WTC11 (cell line): ENCODE data around the gene DIDO1. TPM values are rescaled to one million over a fixed set of nuclear protein-coding genes. Genes with fewer than 3 reads are reported as not detected.
"Not testable (repeated sequence)": the region's sequence is repeated elsewhere in the genome, so short reads cannot be mapped to it uniquely, and the experiment has no call there.

Source experiments
- ATAC-seq: fragments of 200-7000 bp; cut with Tn5 transposase; 2 replicates; pipeline ENCODE4 v1.10.0; 2021; ENCODE audit warnings: mild to moderate bottlenecking, moderate library complexity
- CTCF ChIA-PET: fragments of 300-600 bp; sonication (Branson Sonifier 250); formaldehyde crosslinking; loops from one replicate; lab custom pipeline; 2021; ENCODE audit warnings: antibody characterized with exemption; lab: Charles Lee
- POLR2A ChIA-PET: fragments of 350-600 bp; sonication (Branson Sonifier 250); formaldehyde crosslinking; loops from one replicate; lab custom pipeline; 2021; ENCODE audit warnings: antibody characterized with exemption; lab: Charles Lee
- DNase-seq: peaks from one replicate; pipeline ENCODE4 v3.0.0; 2021; ENCODE audit warnings: low spot score
- H3K27ac Mint-ChIP-seq: 2 replicates; pipeline ENCODE4 v1.8.0; 2021; ENCODE audit warnings: mixed read lengths
- H3K27me3 Mint-ChIP-seq: 2 replicates; pipeline ENCODE4 v1.8.0; 2021; ENCODE audit warnings: low read depth, mild to moderate bottlenecking, moderate library complexity, mixed read lengths
- H3K36me3 Mint-ChIP-seq: 2 replicates; pipeline ENCODE4 v1.8.0; 2021; ENCODE audit warnings: mixed read lengths
- H3K4me1 Mint-ChIP-seq: 2 replicates; pipeline ENCODE4 v1.8.0; 2022; ENCODE audit warnings: mixed read lengths
- H3K4me3 Mint-ChIP-seq: 2 replicates; pipeline ENCODE4 v1.8.0; 2021; ENCODE audit warnings: mild to moderate bottlenecking, moderate library complexity, mixed read lengths
- H3K9me3 Mint-ChIP-seq: 2 replicates; pipeline ENCODE4 v1.8.0; 2021; ENCODE audit warnings: mixed read lengths
- ATF1 ChIP-seq: sonication (generic); formaldehyde crosslinking; IDR thresholded peaks from 2 replicates; pipeline ENCODE4 v1.8.1; 2023; ENCODE audit warnings: mild to moderate bottlenecking, moderate library complexity, missing genetic modification reagents
- CREB1 ChIP-seq: sonication (generic); formaldehyde crosslinking; IDR thresholded peaks from 2 replicates; pipeline ENCODE4 v1.8.0; 2023; ENCODE audit warnings: mild to moderate bottlenecking, missing genetic modification reagents
- E2F1 ChIP-seq: sonication (generic); formaldehyde crosslinking; IDR thresholded peaks from 2 replicates; pipeline ENCODE4 v1.8.0; 2022; ENCODE audit warnings: mild to moderate bottlenecking, missing genetic modification reagents
- E2F4 ChIP-seq: sonication (generic); formaldehyde crosslinking; IDR thresholded peaks from 2 replicates; pipeline ENCODE4 v1.8.1; 2022; ENCODE audit warnings: low read depth, mild to moderate bottlenecking, moderate library complexity, missing genetic modification reagents, borderline replicate concordance
- ESRRA ChIP-seq: sonication (generic); formaldehyde crosslinking; IDR thresholded peaks from 2 replicates; pipeline ENCODE4 v1.8.1; 2022; ENCODE audit warnings: mild to moderate bottlenecking, missing genetic modification reagents, borderline replicate concordance
- FOXK1 ChIP-seq: sonication (generic); formaldehyde crosslinking; IDR thresholded peaks from 2 replicates; pipeline ENCODE4 v1.8.0; 2022; ENCODE audit warnings: mild to moderate bottlenecking, moderate library complexity, missing genetic modification reagents
- GRHL2 ChIP-seq: fragments of 250-450 bp; sonication (Bioruptor Pico); IDR thresholded peaks from 2 replicates; pipeline ENCODE4 v1.8.0; 2022; ENCODE audit warnings: mild to moderate bottlenecking, moderate library complexity; ENCODE audit not compliant: insufficient replicate concordance, severe bottlenecking
- HMGA2 ChIP-seq: fragments of 250-450 bp; sonication (Bioruptor Pico); IDR thresholded peaks from 2 replicates; pipeline ENCODE4 v1.4.0; 2021; ENCODE audit warnings: mild to moderate bottlenecking, moderate library complexity
- JAZF1 ChIP-seq: fragments of 250-450 bp; sonication (Bioruptor Pico); IDR thresholded peaks from 2 replicates; pipeline ENCODE4 v1.9.0; 2021; ENCODE audit warnings: moderate library complexity, mild to moderate bottlenecking, inconsistent platforms
- NFYB ChIP-seq: sonication (generic); formaldehyde crosslinking; conservative IDR thresholded peaks from 2 replicates; pipeline ENCODE4 v1.8.0; 2022; ENCODE audit warnings: low read depth, missing genetic modification reagents
- NR1H2 ChIP-seq: sonication (generic); formaldehyde crosslinking; IDR thresholded peaks from 2 replicates; pipeline ENCODE4 v1.9.0; 2021; ENCODE audit warnings: mild to moderate bottlenecking, moderate library complexity, missing genetic modification reagents
- NR2C2 ChIP-seq: sonication (generic); formaldehyde crosslinking; IDR thresholded peaks from 2 replicates; pipeline ENCODE4 v1.8.0; 2022; ENCODE audit warnings: mild to moderate bottlenecking, missing genetic modification reagents
- OVOL2 ChIP-seq: fragments of 250-450 bp; sonication (Bioruptor Pico); IDR thresholded peaks from 2 replicates; pipeline ENCODE4 v1.9.0; 2021; ENCODE audit warnings: mild to moderate bottlenecking, borderline replicate concordance
- RELA ChIP-seq: sonication (generic); formaldehyde crosslinking; IDR thresholded peaks from 2 replicates; pipeline ENCODE4 v1.8.1; 2022; ENCODE audit warnings: missing genetic modification reagents, mild to moderate bottlenecking, borderline replicate concordance
- SOX15 ChIP-seq: fragments of 250-450 bp; sonication (Bioruptor Pico); IDR thresholded peaks from 2 replicates; pipeline ENCODE4 v1.9.0; 2021; ENCODE audit warnings: mild to moderate bottlenecking
- TCF7 ChIP-seq: sonication (generic); formaldehyde crosslinking; IDR thresholded peaks from 2 replicates; pipeline ENCODE4 v1.8.0; 2022; ENCODE audit warnings: mild to moderate bottlenecking, low read depth, missing genetic modification reagents, moderate library complexity
- USF2 ChIP-seq: sonication (generic); formaldehyde crosslinking; IDR thresholded peaks from 2 replicates; pipeline ENCODE4 v1.8.1; 2023; ENCODE audit warnings: mild to moderate bottlenecking, missing genetic modification reagents, moderate library complexity
- ZNF219 ChIP-seq: sonication (generic); formaldehyde crosslinking; IDR thresholded peaks from 2 replicates; pipeline ENCODE4 v1.8.0; 2023; ENCODE audit warnings: missing genetic modification reagents, mild to moderate bottlenecking, borderline replicate concordance
- ZNF263 ChIP-seq: sonication (generic); formaldehyde crosslinking; IDR thresholded peaks from 2 replicates; pipeline ENCODE4 v1.8.1; 2022; ENCODE audit warnings: low read depth, mild to moderate bottlenecking, moderate library complexity, missing genetic modification reagents
- ZNF396 ChIP-seq: fragments of 250-450 bp; sonication (Bioruptor Pico); IDR thresholded peaks from 2 replicates; pipeline ENCODE4 v1.8.0; 2021; ENCODE audit warnings: mild to moderate bottlenecking, moderate library complexity, borderline replicate concordance
- ZNF416 ChIP-seq: fragments of 250-450 bp; sonication (Bioruptor Pico); IDR thresholded peaks from 2 replicates; pipeline ENCODE4 v1.9.0; 2021; ENCODE audit warnings: mild to moderate bottlenecking, inconsistent platforms
- ZNF671 ChIP-seq: fragments of 250-450 bp; sonication (Bioruptor Pico); IDR thresholded peaks from 2 replicates; pipeline ENCODE4 v1.8.0; 2021; ENCODE audit warnings: mild to moderate bottlenecking
- total RNA-seq: library from RNA; stranded (reverse); gene quantifications from 3 replicates; pipeline ENCODE4 v1.2.3, GENCODE V29; 2021
- TF ChIP-seq, protein P1 (sequence below): fragments of 250-450 bp; sonication (Bioruptor Pico); IDR thresholded peaks from 2 replicates; pipeline ENCODE4 v1.9.0; 2021; ENCODE audit warnings: mild to moderate bottlenecking, borderline replicate concordance
- TF ChIP-seq, protein P2 (sequence below): sonication (generic); formaldehyde crosslinking; IDR thresholded peaks from 2 replicates; pipeline ENCODE4 v1.8.1; 2022; ENCODE audit warnings: mild to moderate bottlenecking, missing genetic modification reagents, moderate library complexity, borderline replicate concordance
- TF ChIP-seq, protein P3 (sequence below): sonication (generic); formaldehyde crosslinking; IDR thresholded peaks from 2 replicates; pipeline ENCODE4 v1.8.1; 2022; ENCODE audit warnings: low read depth, missing genetic modification reagents, borderline replicate concordance

DIDO1 gene
- total RNA-seq, 1 experiment from 2014 or later: 87.3 TPM

- CTCF ChIA-PET: no interaction called here
- POLR2A ChIA-PET: no interaction called here
- H3K36me3 Mint-ChIP-seq: peaks cover 46% of the 10 kb centered on the region
Observed at GRCh38 chr20:62855120-62855519, 71.2 kb downstream of the DIDO1 start.

GRCh38 chr20:62854121-62854520 is 72.2 kb downstream of the DIDO1 start:
- no peak for DNase-seq
- Mint-ChIP-seq H3K27me3 (no peaks in the 10 kb centered on the region), H3K36me3 (peaks cover 48% of the 10 kb centered on the region), H3K4me1 (peaks cover 4% of the 10 kb centered on the region), H3K9me3 (no peaks in the 10 kb centered on the region), H3K4me3 (no peak overlapping the region), H3K27ac (no peak overlapping the region)
- TF ChIP-seq ATF1: no peak
- TF ChIP-seq ZNF671 (CRISPR knock-in tag): no peak
- TF ChIP-seq OVOL2 (CRISPR knock-in tag): no peak
- TF ChIP-seq SOX15: no peak
- TF ChIP-seq, protein P1, sequence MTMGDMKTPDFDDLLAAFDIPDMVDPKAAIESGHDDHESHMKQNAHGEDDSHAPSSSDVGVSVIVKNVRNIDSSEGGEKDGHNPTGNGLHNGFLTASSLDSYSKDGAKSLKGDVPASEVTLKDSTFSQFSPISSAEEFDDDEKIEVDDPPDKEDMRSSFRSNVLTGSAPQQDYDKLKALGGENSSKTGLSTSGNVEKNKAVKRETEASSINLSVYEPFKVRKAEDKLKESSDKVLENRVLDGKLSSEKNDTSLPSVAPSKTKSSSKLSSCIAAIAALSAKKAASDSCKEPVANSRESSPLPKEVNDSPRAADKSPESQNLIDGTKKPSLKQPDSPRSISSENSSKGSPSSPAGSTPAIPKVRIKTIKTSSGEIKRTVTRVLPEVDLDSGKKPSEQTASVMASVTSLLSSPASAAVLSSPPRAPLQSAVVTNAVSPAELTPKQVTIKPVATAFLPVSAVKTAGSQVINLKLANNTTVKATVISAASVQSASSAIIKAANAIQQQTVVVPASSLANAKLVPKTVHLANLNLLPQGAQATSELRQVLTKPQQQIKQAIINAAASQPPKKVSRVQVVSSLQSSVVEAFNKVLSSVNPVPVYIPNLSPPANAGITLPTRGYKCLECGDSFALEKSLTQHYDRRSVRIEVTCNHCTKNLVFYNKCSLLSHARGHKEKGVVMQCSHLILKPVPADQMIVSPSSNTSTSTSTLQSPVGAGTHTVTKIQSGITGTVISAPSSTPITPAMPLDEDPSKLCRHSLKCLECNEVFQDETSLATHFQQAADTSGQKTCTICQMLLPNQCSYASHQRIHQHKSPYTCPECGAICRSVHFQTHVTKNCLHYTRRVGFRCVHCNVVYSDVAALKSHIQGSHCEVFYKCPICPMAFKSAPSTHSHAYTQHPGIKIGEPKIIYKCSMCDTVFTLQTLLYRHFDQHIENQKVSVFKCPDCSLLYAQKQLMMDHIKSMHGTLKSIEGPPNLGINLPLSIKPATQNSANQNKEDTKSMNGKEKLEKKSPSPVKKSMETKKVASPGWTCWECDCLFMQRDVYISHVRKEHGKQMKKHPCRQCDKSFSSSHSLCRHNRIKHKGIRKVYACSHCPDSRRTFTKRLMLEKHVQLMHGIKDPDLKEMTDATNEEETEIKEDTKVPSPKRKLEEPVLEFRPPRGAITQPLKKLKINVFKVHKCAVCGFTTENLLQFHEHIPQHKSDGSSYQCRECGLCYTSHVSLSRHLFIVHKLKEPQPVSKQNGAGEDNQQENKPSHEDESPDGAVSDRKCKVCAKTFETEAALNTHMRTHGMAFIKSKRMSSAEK (CRISPR knock-in tag): no peak
- no peak for TF ChIP-seq NFYB (CRISPR knock-in tag)
- TF ChIP-seq ZNF396: no peak
- no peak for TF ChIP-seq GRHL2 (CRISPR knock-in tag)
- no peak for TF ChIP-seq E2F4 (CRISPR knock-in tag)
- TF ChIP-seq E2F1 (CRISPR knock-in tag): no peak
- CTCF ChIA-PET: interaction anchor here (0.6 kb wide), 1 partner anchor 392 kb away, joined by 3 read pairs; no protein-coding TSS in a partner anchor
- POLR2A ChIA-PET: no interaction called here
- no peak for ATAC-seq

More at GRCh38 chr20:62855120-62855519, 71.2 kb downstream of the DIDO1 start:
- ATAC-seq: no peak
- DNase-seq: no peak
- no peak for TF ChIP-seq ZNF219 (CRISPR knock-in tag)
- TF ChIP-seq HMGA2 (CRISPR knock-in tag): no peak
- no peak for TF ChIP-seq ZNF396
- TF ChIP-seq FOXK1 (CRISPR knock-in tag): no peak
- TF ChIP-seq, protein P2, sequence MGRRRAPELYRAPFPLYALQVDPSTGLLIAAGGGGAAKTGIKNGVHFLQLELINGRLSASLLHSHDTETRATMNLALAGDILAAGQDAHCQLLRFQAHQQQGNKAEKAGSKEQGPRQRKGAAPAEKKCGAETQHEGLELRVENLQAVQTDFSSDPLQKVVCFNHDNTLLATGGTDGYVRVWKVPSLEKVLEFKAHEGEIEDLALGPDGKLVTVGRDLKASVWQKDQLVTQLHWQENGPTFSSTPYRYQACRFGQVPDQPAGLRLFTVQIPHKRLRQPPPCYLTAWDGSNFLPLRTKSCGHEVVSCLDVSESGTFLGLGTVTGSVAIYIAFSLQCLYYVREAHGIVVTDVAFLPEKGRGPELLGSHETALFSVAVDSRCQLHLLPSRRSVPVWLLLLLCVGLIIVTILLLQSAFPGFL (CRISPR knock-in tag): no peak
- no peak for TF ChIP-seq TCF7 (CRISPR knock-in tag)
- no peak for TF ChIP-seq JAZF1
- TF ChIP-seq, protein P3, sequence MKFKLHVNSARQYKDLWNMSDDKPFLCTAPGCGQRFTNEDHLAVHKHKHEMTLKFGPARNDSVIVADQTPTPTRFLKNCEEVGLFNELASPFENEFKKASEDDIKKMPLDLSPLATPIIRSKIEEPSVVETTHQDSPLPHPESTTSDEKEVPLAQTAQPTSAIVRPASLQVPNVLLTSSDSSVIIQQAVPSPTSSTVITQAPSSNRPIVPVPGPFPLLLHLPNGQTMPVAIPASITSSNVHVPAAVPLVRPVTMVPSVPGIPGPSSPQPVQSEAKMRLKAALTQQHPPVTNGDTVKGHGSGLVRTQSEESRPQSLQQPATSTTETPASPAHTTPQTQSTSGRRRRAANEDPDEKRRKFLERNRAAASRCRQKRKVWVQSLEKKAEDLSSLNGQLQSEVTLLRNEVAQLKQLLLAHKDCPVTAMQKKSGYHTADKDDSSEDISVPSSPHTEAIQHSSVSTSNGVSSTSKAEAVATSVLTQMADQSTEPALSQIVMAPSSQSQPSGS (CRISPR knock-in tag): no peak
- TF ChIP-seq RELA (CRISPR knock-in tag): no peak
- TF ChIP-seq CREB1 (CRISPR knock-in tag): no peak
- TF ChIP-seq USF2 (CRISPR knock-in tag): no peak
- TF ChIP-seq ZNF416 (CRISPR knock-in tag): no peak
- no peak for TF ChIP-seq ESRRA (CRISPR knock-in tag)
- TF ChIP-seq NR1H2 (CRISPR knock-in tag): no peak
- no peak for TF ChIP-seq ZNF263
- no peak for TF ChIP-seq NR2C2
- H3K9me3 Mint-ChIP-seq: no peaks in the 10 kb centered on the region
- H3K4me1 Mint-ChIP-seq: peaks cover 14% of the 10 kb centered on the region
- no peak overlapping the region for H3K27ac Mint-ChIP-seq
- no peaks in the 10 kb centered on the region for H3K27me3 Mint-ChIP-seq
- H3K4me3 Mint-ChIP-seq: no peak overlapping the region

GRCh38 chr20:62853304-62853703 is 73.0 kb downstream of the DIDO1 start:
- H3K4me3 Mint-ChIP-seq, ATAC-seq, H3K4me1 Mint-ChIP-seq, CTCF ChIA-PET, H3K9me3 Mint-ChIP-seq, POLR2A ChIA-PET, H3K27ac Mint-ChIP-seq, H3K27me3 Mint-ChIP-seq, DNase-seq: not testable (repeated sequence)
- H3K36me3 Mint-ChIP-seq: peaks cover 48% of the 10 kb centered on the region
